ENCODE results near the gene KIDINS220.

GRCh38 chr2:8737571-8738175 is 99.7 kb downstream of the KIDINS220 start:
- TF ChIP-seq GATA2 (IDR thresholded peaks at IDR 0.05; ENCODE audit: low read depth, low read length) (no peak), GATA3 (IDR thresholded peaks at IDR 0.05; ENCODE audit: low read depth, low read length) (no peak)
